ENCODE results near the gene SLC35A5.

SLC35A5 gene

GRCh38 chr3:112572701-112573100, 10.9 kb downstream of the SLC35A5 start:
- no peak for DNase-seq (ENCODE audit: low spot score)

GRCh38 chr3:112579232-112579631, 17.4 kb downstream of the SLC35A5 start:
- DNase-seq (ENCODE audit: low spot score): no peak

DNA sequence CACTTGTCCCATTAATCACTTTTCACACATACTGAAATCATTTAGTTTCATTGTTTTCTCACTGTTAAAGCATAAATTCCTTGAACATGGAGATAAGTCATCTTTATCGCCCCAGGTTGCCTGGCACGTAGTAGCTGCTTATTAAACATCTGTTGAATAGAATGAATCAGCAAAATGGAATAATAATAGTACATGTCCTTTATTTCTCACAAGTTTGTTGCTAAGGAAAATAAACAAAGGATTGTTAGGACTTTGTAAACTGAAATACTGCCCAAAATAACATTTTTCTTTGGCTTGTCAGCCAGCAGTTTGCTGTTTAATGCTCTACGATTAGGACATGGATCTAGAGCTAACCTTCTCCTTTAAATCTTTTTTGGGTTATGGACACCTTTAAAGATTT, 17.9 kb downstream of the SLC35A5 start:
- DNase-seq (ENCODE audit: low spot score): no peak

- peak; percentile 36 for DNase-seq (ENCODE audit: low spot score)
Observed at GRCh38 chr3:112582244-112582874, 20.5 kb downstream of the SLC35A5 start.

- DNase-seq (ENCODE audit: low spot score): no peak
Observed at GRCh38 chr3:112583105-112583504, 21.3 kb downstream of the SLC35A5 start.

DNA sequence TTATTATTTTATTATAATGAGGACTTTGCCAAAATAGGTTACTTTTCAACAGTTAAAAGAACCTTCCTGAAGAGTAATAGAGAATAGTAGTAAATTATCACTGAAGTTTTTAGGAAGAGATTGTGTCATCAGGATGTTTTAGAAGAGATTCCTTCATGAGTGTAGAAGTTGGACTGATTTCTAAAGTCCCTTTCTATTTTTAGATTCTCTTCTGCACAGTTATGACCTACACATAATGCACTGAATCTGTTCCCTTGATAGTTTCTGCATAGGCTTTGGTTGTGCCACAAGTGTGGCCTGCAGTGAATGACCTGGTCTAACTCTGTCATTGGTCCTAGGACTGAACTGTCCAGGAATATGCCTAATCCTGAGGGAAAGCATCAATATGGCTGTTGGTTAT, 23.9 kb downstream of the SLC35A5 start:
- DNase-seq (ENCODE audit: low spot score): no peak

DNA sequence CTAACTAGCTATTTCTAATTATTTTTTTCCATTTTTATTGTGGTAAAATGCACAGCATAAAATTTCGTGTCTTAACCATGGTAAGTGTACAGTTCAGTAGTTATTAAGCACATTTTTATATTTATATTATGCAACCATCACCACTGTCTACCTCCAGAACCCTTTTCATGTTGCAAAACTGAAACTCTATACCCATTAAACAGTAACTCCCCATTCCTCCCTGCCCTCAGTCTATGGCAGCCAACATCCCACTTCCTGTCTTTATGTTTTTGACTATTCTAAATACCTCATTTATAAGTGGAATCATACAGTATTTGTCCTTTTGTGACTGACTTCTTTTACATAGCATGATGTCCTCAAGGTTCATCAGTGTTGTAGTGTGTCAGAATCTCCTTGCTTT, 25.5 kb downstream of the SLC35A5 start:
- no peak for DNase-seq (ENCODE audit: low spot score)

DNA sequence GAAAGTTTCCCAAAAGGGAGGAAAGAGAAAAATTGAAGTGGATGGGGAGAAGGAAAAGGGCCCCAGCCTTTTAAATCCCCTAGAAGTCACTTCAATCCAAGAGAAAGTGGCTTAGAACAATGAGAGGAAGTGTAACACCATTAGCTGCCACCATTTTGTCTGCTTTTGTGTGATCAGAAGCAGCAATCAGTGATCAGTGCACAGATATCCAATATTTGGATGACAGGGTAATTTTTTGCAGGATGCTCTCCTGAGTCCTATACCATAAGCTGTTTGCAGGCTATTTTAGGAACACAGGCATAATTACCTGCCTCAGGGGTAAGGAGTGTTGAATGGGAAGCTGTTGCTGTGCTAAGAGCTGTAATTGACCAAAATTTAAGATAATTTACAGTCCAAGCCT, 31.4 kb downstream of the SLC35A5 start:
- DNase-seq (ENCODE audit: low spot score): no peak

GRCh38 chr3:112594856-112595255, 33.0 kb downstream of the SLC35A5 start:
- DNase-seq (ENCODE audit: low spot score): no peak

- DNase-seq (ENCODE audit: low spot score): no peak
Observed at GRCh38 chr3:112597945-112598344, 36.1 kb downstream of the SLC35A5 start.

DNA sequence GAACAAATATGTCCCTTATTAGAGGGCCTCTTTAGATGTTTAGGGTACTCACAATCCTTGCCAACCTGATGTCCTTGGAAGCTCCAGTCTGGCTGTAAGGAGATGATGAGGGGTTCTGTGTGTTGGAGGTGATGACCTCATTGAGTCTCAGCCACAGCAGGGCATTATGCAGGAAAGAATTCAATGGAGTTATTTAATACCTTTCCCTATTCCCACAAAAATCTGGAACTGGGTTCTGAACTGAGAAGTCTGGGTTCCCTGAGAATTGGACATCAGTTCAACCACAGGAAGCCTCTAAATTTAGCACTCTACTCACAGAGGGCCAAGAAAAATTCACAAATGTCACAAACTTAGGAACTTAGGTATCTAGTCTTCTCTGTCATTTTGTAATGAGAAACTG, 36.9 kb downstream of the SLC35A5 start:
- DNase-seq (ENCODE audit: low spot score): no peak

GRCh38 chr3:112602217-112602838, 40.5 kb downstream of the SLC35A5 start:
- no peak for DNase-seq (ENCODE audit: low spot score)

DNA sequence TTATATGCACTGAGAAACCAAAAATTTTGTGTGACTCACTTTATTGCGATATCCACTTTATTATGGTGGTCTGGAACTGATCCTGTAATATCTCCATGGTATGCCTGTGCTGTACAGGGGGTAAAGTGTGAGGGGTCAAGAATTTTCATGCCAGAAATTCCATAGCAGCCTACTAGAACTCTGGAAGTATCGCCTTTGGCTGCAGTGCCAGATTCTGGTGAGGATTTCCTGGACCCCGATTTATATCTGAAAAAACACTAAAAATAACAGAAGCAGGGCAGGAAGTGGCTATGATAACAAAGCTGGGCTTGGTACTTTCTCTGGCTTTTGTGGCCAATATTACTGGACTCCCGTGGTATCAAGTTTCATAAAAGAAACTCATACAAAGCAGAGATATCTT, 42.7 kb downstream of the SLC35A5 start:
- DNase-seq (ENCODE audit: low spot score): peak; percentile 65

DNA sequence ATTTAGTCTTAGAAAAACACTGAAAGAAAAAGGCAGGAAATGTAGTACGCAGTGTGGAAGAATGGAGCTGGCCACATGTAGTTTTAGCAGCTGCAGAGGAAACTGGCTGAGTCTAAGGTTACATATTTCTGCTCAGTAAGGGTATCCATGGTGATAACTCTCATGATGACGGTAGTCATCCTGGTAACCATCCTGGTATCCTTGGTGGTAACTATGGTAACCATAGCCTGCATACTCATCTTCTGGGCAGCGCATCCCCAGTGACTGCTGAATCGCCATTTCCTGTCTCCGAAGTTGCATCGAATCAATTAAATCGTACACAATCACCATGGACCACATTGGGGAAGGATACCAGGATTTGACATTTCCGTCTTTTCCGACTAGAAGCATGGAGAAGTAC, 43.4 kb downstream of the SLC35A5 start:
- peak; percentile 47 for DNase-seq (ENCODE audit: low spot score)

DNA sequence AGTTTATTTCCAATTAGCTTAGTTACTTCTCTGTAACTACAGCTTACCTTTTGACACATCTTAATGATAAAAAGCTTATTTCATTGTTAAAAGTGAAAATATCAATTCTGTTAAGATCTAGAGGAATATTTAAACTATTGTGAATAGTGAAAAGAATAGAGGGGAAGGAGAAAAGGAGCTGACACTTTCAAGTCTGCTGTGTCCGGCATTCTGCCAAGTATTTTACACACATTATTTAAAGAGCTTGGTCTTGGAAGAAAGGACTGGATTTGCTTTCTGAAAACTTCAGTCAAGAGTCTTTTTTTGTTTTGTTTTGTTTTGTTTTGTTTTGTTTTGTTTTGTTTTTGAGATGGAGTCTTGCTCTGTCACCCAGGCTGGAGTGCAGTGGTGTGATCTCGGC, 44.3 kb downstream of the SLC35A5 start:
- no peak for DNase-seq (ENCODE audit: low spot score)

GRCh38 chr3:112607863-112608262, 46.0 kb downstream of the SLC35A5 start:
- no peak for DNase-seq (ENCODE audit: low spot score)

DNA sequence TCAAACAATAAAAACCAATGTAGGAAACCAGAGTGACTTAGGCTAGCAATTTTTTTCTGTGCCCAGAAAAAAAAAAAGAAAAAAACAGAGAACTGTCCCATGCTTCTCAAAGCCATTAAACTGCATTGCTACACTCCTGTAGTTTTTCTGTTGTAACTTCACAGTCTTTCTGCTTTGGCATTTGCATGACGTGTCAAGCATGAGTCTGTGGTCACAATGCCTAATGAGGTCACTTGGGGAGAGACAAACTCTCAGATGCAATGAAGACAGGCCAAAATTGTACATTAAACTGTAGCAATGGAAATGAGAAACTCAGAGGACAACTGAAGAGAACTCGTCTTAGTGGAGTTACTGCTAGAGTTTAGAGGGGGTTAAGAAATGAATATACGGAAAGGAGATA, 48.3 kb downstream of the SLC35A5 start:
- DNase-seq (ENCODE audit: low spot score): peak; percentile 66

GRCh38 chr3:112611752-112612515, 50.1 kb downstream of the SLC35A5 start:
- DNase-seq (ENCODE audit: low spot score): no peak

DNA sequence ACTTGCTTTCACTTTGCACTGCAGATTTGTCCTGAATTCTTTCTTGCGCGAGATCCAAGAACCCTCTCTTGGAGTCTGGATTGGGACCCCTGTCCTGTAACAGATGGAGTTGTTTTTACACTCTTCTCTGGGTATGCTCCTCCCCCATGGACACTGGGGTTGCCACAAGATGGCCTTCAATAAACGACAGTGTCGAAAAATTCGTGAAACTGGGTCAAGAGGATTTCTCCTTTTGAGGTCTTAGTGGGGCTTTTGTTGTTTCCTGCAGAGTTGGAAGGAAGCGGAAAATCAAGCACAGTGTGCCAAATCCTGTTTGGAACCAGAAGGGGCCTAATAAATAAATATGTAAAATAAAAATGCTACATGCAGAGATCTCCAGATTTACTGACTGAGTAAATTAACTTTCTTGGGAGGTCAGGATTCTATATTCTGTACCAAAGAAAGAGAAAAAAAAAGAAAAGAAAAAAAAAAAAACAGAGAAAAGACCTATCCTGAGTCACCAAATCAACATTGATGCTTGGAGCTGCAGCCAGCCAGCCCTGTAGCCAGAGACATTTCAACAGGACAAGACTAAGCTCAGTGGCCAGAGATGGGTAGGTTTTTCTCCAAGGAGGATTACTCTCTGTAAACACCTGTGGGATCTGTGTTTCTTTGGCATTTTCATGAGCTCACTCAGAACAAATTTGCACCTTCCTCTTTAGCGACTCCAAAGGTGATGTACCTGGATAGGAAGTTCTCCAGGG, 54.3 kb downstream of the SLC35A5 start:
- DNase-seq (ENCODE audit: low spot score): no peak

DNA sequence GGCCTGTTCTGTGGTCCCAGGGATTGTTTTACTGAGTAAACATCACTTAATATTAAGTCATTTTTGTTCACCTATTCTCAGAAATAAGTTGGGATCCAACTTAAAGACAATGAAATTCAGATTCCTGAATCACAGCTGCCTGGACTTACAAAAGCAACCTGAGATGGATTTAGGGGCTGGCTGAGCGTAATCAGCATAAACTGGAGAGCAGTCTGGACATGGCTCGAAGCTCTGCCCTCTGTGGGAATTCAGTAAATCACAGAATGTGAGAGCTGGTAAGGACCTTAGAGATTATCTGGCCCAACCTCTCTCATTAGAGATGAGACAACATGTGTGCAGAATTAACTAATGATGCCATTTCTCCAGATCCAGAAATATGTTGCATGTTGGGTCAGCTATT, 55.4 kb downstream of the SLC35A5 start:
- DNase-seq (ENCODE audit: low spot score): no peak

DNA sequence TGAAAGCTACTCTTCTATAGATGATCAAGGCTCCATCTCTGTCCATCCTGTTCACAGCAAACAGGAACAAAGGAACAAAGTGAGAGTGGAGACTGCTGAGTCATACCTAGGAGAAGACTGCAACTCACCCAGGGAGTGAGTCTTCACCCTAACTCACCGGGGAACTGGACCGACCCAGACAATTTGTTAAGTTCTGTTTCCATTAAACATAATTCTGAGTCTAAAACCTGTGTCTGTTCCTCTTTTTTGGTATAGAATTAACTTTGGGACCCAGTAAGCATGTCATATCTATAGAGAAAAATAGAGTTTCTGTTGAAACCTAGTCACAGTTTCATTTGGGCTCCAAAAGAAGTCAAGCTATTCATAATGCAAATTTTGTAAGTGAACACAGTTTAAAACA, 57.5 kb downstream of the SLC35A5 start:
- peak; percentile 39 for DNase-seq (ENCODE audit: low spot score)

DNA sequence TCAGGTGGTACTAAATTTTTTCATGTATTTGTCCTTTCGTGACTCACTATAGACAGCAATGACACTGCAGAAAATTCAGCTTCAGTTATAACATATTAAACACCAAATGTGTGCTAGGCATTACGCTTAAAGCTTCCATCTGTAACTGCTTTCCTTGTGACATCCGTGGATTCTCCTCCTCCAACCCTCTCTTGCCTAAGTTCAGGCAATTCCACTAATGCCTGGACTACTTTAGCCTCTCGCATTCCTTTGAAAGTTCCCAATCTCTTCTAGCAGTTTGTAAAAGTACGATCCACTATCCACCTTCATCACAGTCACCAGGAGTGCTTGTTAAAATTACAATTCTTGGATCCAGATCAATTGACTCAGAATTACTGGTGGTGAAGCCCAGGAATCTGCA, 61.4 kb downstream of the SLC35A5 start:
- DNase-seq (ENCODE audit: low spot score): no peak

DNA sequence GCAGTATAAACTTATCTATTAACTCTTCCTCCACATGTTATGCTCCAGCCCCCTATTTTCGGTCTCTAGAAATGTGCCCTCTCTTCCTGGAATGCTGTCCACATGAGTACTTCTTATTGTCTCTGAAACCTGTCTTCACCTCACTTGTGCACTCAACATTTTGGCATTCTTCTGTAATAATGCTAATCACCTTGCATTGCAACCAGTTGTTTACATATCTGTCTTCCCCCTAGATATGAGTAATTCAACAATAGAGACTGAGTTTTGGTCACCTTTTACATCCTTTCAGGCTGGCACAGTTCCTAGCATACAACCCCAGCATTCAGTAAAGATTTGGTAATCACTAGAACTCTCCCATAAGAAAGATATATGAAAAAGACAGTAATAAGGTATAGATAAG, 61.9 kb downstream of the SLC35A5 start:
- DNase-seq (ENCODE audit: low spot score): no peak
